H9 (cell line): ENCODE measurements around the gene SDR42E2. TPM values are rescaled to one million over a fixed set of nuclear protein-coding genes. Genes with fewer than 3 reads are reported as not detected.
A peak's percentile ranks its signal among the peaks of the same experiment; 100 is the strongest.

Experiments
- DNase-seq: peaks from one replicate; pipeline ENCODE4 v3.0.0-alpha.2; 2017
- H2AFZ ChIP-seq: one replicate; pipeline ENCODE4 v1.6.1; 2013; ENCODE audit warnings: mild to moderate bottlenecking, low read length, control low read depth, moderate library complexity
- H2AK5ac ChIP-seq: 2 replicates; pipeline ENCODE4 v1.6.1; 2013; ENCODE audit warnings: low read length, control low read depth, mixed read lengths; ENCODE audit not compliant: insufficient read length
- H2BK120ac ChIP-seq: one replicate; pipeline ENCODE4 v1.6.1; 2013; ENCODE audit warnings: low read depth, mild to moderate bottlenecking, low read length, control low read depth, inconsistent platforms; ENCODE audit not compliant: poor library complexity, severe bottlenecking
- H2BK12ac ChIP-seq: 2 replicates; pipeline ENCODE4 v1.6.1; 2013; ENCODE audit warnings: low read length, control low read depth, mixed read lengths, low read depth; ENCODE audit not compliant: insufficient read length
- H2BK15ac ChIP-seq: 2 replicates; pipeline ENCODE4 v1.6.1; 2013; ENCODE audit warnings: low read depth, low read length, control low read depth
- H2BK20ac ChIP-seq: one replicate; pipeline ENCODE4 v1.6.1; 2013; ENCODE audit warnings: low read depth, mild to moderate bottlenecking, low read length, control low read depth, inconsistent platforms; ENCODE audit not compliant: poor library complexity, severe bottlenecking
- H2BK5ac ChIP-seq: 2 replicates; pipeline ENCODE4 v1.6.1; 2013; ENCODE audit warnings: low read length, control low read depth, mixed read lengths; ENCODE audit not compliant: insufficient read length
- H3K14ac ChIP-seq: 2 replicates; pipeline ENCODE4 v1.6.1; 2013; ENCODE audit warnings: low read length, control low read depth; ENCODE audit not compliant: insufficient read depth
- H3K18ac ChIP-seq: 2 replicates; pipeline ENCODE4 v1.6.1; 2013; ENCODE audit warnings: low read depth, mild to moderate bottlenecking, mixed read lengths, low read length, control low read depth; ENCODE audit not compliant: insufficient read length
- H3K23ac ChIP-seq: 2 replicates; pipeline ENCODE4 v1.6.1; 2013; ENCODE audit warnings: low read length, control low read depth, mixed read lengths, low read depth; ENCODE audit not compliant: insufficient read length
- H3K23me2 ChIP-seq: 2 replicates; pipeline ENCODE4 v1.6.1; 2013; ENCODE audit warnings: low read depth, mild to moderate bottlenecking, mixed read lengths, low read length, control low read depth; ENCODE audit not compliant: insufficient read length, poor library complexity, severe bottlenecking
- H3K27ac ChIP-seq: 2 replicates; pipeline ENCODE4 v1.5.1; 2013; ENCODE audit warnings: low read length, control low read depth, mixed read lengths, low read depth; ENCODE audit not compliant: insufficient read length
- H3K27me3 ChIP-seq: 2 replicates; pipeline ENCODE4 v1.6.1; 2013; ENCODE audit warnings: low read length, control low read depth, inconsistent platforms; ENCODE audit not compliant: insufficient read depth
- H3K4ac ChIP-seq: 2 replicates; pipeline ENCODE4 v1.6.1; 2013; ENCODE audit warnings: low read depth, mild to moderate bottlenecking, control low read depth, inconsistent platforms, low read length, moderate library complexity
- H3K4me1 ChIP-seq: 2 replicates; pipeline ENCODE4 v1.6.1; 2013; ENCODE audit warnings: low read length, control low read depth, inconsistent platforms; ENCODE audit not compliant: insufficient read depth
- H3K4me2 ChIP-seq: 2 replicates; pipeline ENCODE4 v1.6.1; 2013; ENCODE audit warnings: low read length, control low read depth, mixed read lengths; ENCODE audit not compliant: insufficient read length, insufficient read depth
- H3K56ac ChIP-seq: 2 replicates; pipeline ENCODE4 v1.6.1; 2013; ENCODE audit warnings: low read depth, mild to moderate bottlenecking, mixed read lengths, low read length, control low read depth; ENCODE audit not compliant: insufficient read length
- H3K79me1 ChIP-seq: 2 replicates; pipeline ENCODE4 v1.6.1; 2013; ENCODE audit warnings: low read depth, mild to moderate bottlenecking, moderate library complexity, low read length, control low read depth, inconsistent platforms; ENCODE audit not compliant: insufficient read depth, poor library complexity, severe bottlenecking
- H3K79me2 ChIP-seq: 2 replicates; pipeline ENCODE4 v1.6.1; 2013; ENCODE audit warnings: low read length, control low read depth, inconsistent platforms; ENCODE audit not compliant: insufficient read depth
- H3K9ac ChIP-seq: 2 replicates; pipeline ENCODE4 v1.6.1; 2013; ENCODE audit warnings: low read length, control low read depth, mixed read lengths; ENCODE audit not compliant: insufficient read length; ENCODE audit errors: extremely low read depth
- H3K9me3 ChIP-seq: one replicate; pipeline ENCODE4 v1.6.1; 2013; ENCODE audit warnings: low read depth, low read length, inconsistent platforms; ENCODE audit not compliant: control insufficient read depth
- H3T11ph ChIP-seq: one replicate; pipeline ENCODE4 v1.6.1; 2013; ENCODE audit warnings: mild to moderate bottlenecking, low read length, control low read depth, inconsistent platforms
- H4K20me1 ChIP-seq: one replicate; pipeline ENCODE4 v1.6.1; 2013; ENCODE audit not compliant: control insufficient read depth, insufficient read length, insufficient read depth
- H4K5ac ChIP-seq: 2 replicates; pipeline ENCODE4 v1.6.1; 2013; ENCODE audit warnings: low read depth, mild to moderate bottlenecking, mixed read lengths, low read length, control low read depth; ENCODE audit not compliant: insufficient read length
- H4K8ac ChIP-seq: replicated peaks from 2 replicates; pipeline ENCODE4 v1.6.1; 2013; ENCODE audit warnings: low read length, control low read depth, mixed read lengths, low read depth; ENCODE audit not compliant: insufficient read length
- H4K91ac ChIP-seq: 2 replicates; pipeline ENCODE4 v1.6.1; 2013; ENCODE audit warnings: low read depth, mild to moderate bottlenecking, moderate library complexity, mixed read lengths, low read length, control low read depth; ENCODE audit not compliant: insufficient read length
- H3K27ac Mint-ChIP-seq, 3 experiments: 2 replicates in 2 of 3; 3 replicates in 1 of 3; pipeline ENCODE4 v1.8.0; 2020 to 2021; ENCODE audit warnings: mixed read lengths in 3 of 3, mild to moderate bottlenecking in 1 of 3, moderate library complexity in 1 of 3
- H3K27me3 Mint-ChIP-seq: 2 replicates; pipeline ENCODE4 v1.8.0; 2021; ENCODE audit warnings: low read depth, mild to moderate bottlenecking, moderate library complexity, mixed read lengths
- H3K36me3 Mint-ChIP-seq, 3 experiments: 2 replicates in 2 of 3; 3 replicates in 1 of 3; pipeline ENCODE4 v1.8.0; 2020 to 2021; ENCODE audit warnings: low read depth in 3 of 3, mixed read lengths in 3 of 3; ENCODE audit not compliant: insufficient read depth in 1 of 3
- H3K4me1 Mint-ChIP-seq, 2 experiments: 2 replicates each; pipeline ENCODE4 v1.8.0; 2020; ENCODE audit warnings: mixed read lengths in 2 of 2
- H3K4me3 Mint-ChIP-seq, 2 experiments: 2 replicates in 1 of 2; 3 replicates in 1 of 2; pipeline ENCODE4 v1.8.0; 2020 to 2021; ENCODE audit warnings: mild to moderate bottlenecking in 2 of 2, mixed read lengths in 2 of 2, moderate library complexity in 1 of 2
- H3K9me3 Mint-ChIP-seq, 2 experiments: 2 replicates in 1 of 2; 3 replicates in 1 of 2; pipeline ENCODE4 v1.8.0; 2020; ENCODE audit warnings: mild to moderate bottlenecking in 2 of 2, mixed read lengths in 2 of 2, moderate library complexity in 1 of 2
- WGBS: extraction: QIAGEN DNeasy Blood & Tissue Kit; methylation state at CpG from one replicate; pipeline ENCODE4 v1.1.7; 2013; ENCODE audit warnings: missing lambda C conversion rate, low lambda C conversion rate, mixed read lengths; ENCODE audit not compliant: insufficient read length; ENCODE audit errors: extremely low coverage; 5-methylcytosine and 5-hydroxymethylcytosine counted together
- total RNA-seq: library from RNA; stranded (reverse); gene quantifications from 2 replicates; pipeline ENCODE4 v1.2.1, GENCODE V29; 2021
- TF ChIP-seq, protein P1 (sequence below): fragments of 200-600 bp; sonication (generic); conservative IDR thresholded peaks from 3 replicates; pipeline ENCODE4 v1.8.0; 2021; ENCODE audit warnings: antibody characterized with exemption, mild to moderate bottlenecking

Gene SDR42E2
- total RNA-seq, 1 experiment from 2014 or later: 0.09 TPM

DNA sequence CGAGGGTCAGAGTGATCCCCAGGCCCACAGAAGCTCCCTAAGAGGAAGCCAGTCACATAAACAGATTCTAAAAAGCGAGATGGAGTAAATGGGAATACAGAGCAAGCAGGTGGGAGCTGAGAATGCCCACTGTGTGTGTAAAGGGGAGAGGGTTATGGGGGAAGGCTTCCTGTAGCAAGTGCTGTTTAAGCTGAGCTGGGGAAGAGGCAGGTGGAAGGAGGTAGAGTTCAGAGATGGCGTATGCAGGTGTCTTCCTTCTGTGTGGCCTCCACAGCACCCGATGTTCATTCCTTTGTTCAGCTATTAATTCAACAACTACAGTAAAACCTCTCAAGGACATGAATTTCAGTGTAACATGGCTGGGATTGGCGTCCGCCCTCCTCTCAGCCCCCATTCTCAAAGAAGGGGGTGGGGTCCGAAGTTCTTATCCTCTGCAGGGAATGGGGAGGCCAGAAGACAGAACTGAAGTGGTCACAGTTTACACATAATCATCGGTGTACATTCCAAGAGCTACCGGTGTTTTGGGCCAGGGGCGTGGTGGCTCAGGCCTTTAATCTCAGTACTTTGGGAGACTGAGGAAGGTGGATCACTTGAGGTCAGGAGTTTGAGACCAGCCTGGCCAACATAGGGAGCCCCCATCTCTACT lies 45.5 kb downstream of the SDR42E2 start:
- Histone ChIP-seq H3K23me2 (peaks cover 14% of the 10 kb centered on the region), H3K27ac (no peak overlapping the region), H4K20me1 (no peaks in the 10 kb centered on the region), H4K5ac (no peak overlapping the region), H2AFZ (no peak overlapping the region), H3K79me2 (peaks cover 9% of the 10 kb centered on the region; the same call in 1 of the 2 replicates), H2BK20ac (no peak overlapping the region), H3K79me1 (peaks cover 8% of the 10 kb centered on the region), H3K23ac (no peak overlapping the region), H4K91ac (no peak overlapping the region), H3K56ac (no peak overlapping the region), H2BK120ac (no peak overlapping the region), H3T11ph (no peak overlapping the region), H3K18ac (no peak overlapping the region), H3K9me3 (no peaks in the 10 kb centered on the region), H3K9ac (peak overlapping the region; percentile 8), H2BK12ac (no peak overlapping the region), H3K4me2 (peak overlapping the region; percentile 89), H2BK15ac (no peak overlapping the region), H4K8ac (no peak overlapping the region), H3K4me1 (peaks cover 5% of the 10 kb centered on the region; the same call in 1 of the 2 replicates), H3K27me3 (no peaks in the 10 kb centered on the region), H2BK5ac (no peak overlapping the region), H3K4ac (no peak overlapping the region), H3K14ac (no peak overlapping the region), H2AK5ac (no peak overlapping the region)
- H3K27ac Mint-ChIP-seq: no peak overlapping the region
- H3K36me3 Mint-ChIP-seq: peaks cover 6 to 22% (median 15%) of the 10 kb centered on the region in 3 experiments; a peak in 6 of 7 replicates
- H3K4me1 Mint-ChIP-seq: peaks cover 15 to 16% of the 10 kb centered on the region in 2 experiments
- H3K9me3 Mint-ChIP-seq: no peaks in the 10 kb centered on the region; a peak in 3 of 5 replicates
- DNase-seq: no peak
- peak overlapping the region; percentile 74 to 97 for H3K4me3 Mint-ChIP-seq
- no peaks in the 10 kb centered on the region for H3K27me3 Mint-ChIP-seq
- no CpG with 5 or more reads among the region's 10 CpGs for WGBS
- TF ChIP-seq, protein P1, sequence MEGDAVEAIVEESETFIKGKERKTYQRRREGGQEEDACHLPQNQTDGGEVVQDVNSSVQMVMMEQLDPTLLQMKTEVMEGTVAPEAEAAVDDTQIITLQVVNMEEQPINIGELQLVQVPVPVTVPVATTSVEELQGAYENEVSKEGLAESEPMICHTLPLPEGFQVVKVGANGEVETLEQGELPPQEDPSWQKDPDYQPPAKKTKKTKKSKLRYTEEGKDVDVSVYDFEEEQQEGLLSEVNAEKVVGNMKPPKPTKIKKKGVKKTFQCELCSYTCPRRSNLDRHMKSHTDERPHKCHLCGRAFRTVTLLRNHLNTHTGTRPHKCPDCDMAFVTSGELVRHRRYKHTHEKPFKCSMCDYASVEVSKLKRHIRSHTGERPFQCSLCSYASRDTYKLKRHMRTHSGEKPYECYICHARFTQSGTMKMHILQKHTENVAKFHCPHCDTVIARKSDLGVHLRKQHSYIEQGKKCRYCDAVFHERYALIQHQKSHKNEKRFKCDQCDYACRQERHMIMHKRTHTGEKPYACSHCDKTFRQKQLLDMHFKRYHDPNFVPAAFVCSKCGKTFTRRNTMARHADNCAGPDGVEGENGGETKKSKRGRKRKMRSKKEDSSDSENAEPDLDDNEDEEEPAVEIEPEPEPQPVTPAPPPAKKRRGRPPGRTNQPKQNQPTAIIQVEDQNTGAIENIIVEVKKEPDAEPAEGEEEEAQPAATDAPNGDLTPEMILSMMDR: no peak
